ENCODE data around the gene SLC51A. TPM values are rescaled to one million over a fixed set of nuclear protein-coding genes. Genes with fewer than 3 reads are reported as not detected.

Gene SLC51A
- total RNA-seq, 1 donor from 2014 or later, result not detected

GRCh38 chr3:196251918-196252317 lies 35.6 kb downstream of the SLC51A start:
- H3K4me3 Mint-ChIP-seq (ENCODE audit: unreplicated experiment), result no peak overlapping the region
- H3K9me3 Mint-ChIP-seq (ENCODE audit: unreplicated experiment), result no peaks in the 10 kb centered on the region
- no peaks in the 10 kb centered on the region for H3K4me1 Mint-ChIP-seq (ENCODE audit: low read depth, unreplicated experiment)
- no peak for DNase-seq
- no peak overlapping the region for H3K27ac Mint-ChIP-seq (ENCODE audit: unreplicated experiment)
- TF ChIP-seq CTCF (IDR thresholded peaks at IDR 0.05; ENCODE audit: partially characterized antibody, unreplicated experiment), result no peak
- peaks cover 9% of the 10 kb centered on the region for H3K36me3 Mint-ChIP-seq (ENCODE audit: unreplicated experiment)
- H3K27me3 Mint-ChIP-seq (ENCODE audit: unreplicated experiment), result no peaks in the 10 kb centered on the region

GRCh38 chr3:196254376-196255283 lies 38.3 kb downstream of the SLC51A start:
- Mint-ChIP-seq H3K27me3 (ENCODE audit: unreplicated experiment) (no peaks in the 10 kb centered on the region), H3K4me1 (ENCODE audit: low read depth, unreplicated experiment) (no peaks in the 10 kb centered on the region), H3K27ac (ENCODE audit: unreplicated experiment) (no peak overlapping the region), H3K4me3 (ENCODE audit: unreplicated experiment) (no peak overlapping the region), H3K9me3 (ENCODE audit: unreplicated experiment) (no peaks in the 10 kb centered on the region), H3K36me3 (ENCODE audit: unreplicated experiment) (peaks cover 5% of the 10 kb centered on the region)
- TF ChIP-seq CTCF (IDR thresholded peaks at IDR 0.05; ENCODE audit: partially characterized antibody, unreplicated experiment), result no peak
- DNase-seq, result no peak

GRCh38 chr3:196255776-196256175 lies 39.4 kb downstream of the SLC51A start:
- no peak overlapping the region for H3K4me3 Mint-ChIP-seq (ENCODE audit: unreplicated experiment)
- H3K9me3 Mint-ChIP-seq (ENCODE audit: unreplicated experiment), result no peaks in the 10 kb centered on the region
- no peaks in the 10 kb centered on the region for H3K27me3 Mint-ChIP-seq (ENCODE audit: unreplicated experiment)

GRCh38 chr3:196260784-196261183 lies 44.5 kb downstream of the SLC51A start:
- H3K4me1 Mint-ChIP-seq (ENCODE audit: low read depth, unreplicated experiment), result no peaks in the 10 kb centered on the region
- DNase-seq, result no peak

More at GRCh38 chr3:196255776-196256175, 39.4 kb downstream of the SLC51A start:
- no peak for TF ChIP-seq CTCF (IDR thresholded peaks at IDR 0.05; ENCODE audit: partially characterized antibody, unreplicated experiment)
- no peak overlapping the region for H3K27ac Mint-ChIP-seq (ENCODE audit: unreplicated experiment)
- H3K36me3 Mint-ChIP-seq (ENCODE audit: unreplicated experiment), result no peaks in the 10 kb centered on the region
- no peaks in the 10 kb centered on the region for H3K4me1 Mint-ChIP-seq (ENCODE audit: low read depth, unreplicated experiment)
- no peak for DNase-seq

More at GRCh38 chr3:196260784-196261183, 44.5 kb downstream of the SLC51A start:
- Mint-ChIP-seq H3K4me3 (ENCODE audit: unreplicated experiment) (no peak overlapping the region), H3K9me3 (ENCODE audit: unreplicated experiment) (peaks cover 2% of the 10 kb centered on the region), H3K27ac (ENCODE audit: unreplicated experiment) (no peak overlapping the region), H3K27me3 (ENCODE audit: unreplicated experiment) (no peaks in the 10 kb centered on the region), H3K36me3 (ENCODE audit: unreplicated experiment) (no peaks in the 10 kb centered on the region)
- no peak for TF ChIP-seq CTCF (IDR thresholded peaks at IDR 0.05; ENCODE audit: partially characterized antibody, unreplicated experiment)

Data from glutamatergic neuron (in vitro differentiated cells).